Activated gamma-delta T cell (primary cell): ENCODE data around the gene DNAJA1.

Source experiments
- DNase-seq: peaks from one replicate; lab custom pipeline; 2025; lab: John Stamatoyannopoulos, UW

Gene DNAJA1

GRCh38 chr9:33025572-33026342 lies 684 bp downstream of the DNAJA1 start:
- DNase-seq = peak; percentile 68

GRCh38 chr9:33029231-33029786 lies 4.2 kb downstream of the DNAJA1 start:
- DNase-seq = no peak

GRCh38 chr9:33030285-33030684 lies 5.2 kb downstream of the DNAJA1 start:
- DNase-seq = no peak

- no peak for DNase-seq
Measured at GRCh38 chr9:33032292-33032691, 7.2 kb downstream of the DNAJA1 start.

GRCh38 chr9:33032865-33033264 lies 7.8 kb downstream of the DNAJA1 start:
- no peak for DNase-seq

- no peak for DNase-seq
Measured at GRCh38 chr9:33040792-33041431, 15.8 kb downstream of the DNAJA1 start.

GRCh38 chr9:33041432-33042188 lies 16.5 kb downstream of the DNAJA1 start:
- no peak for DNase-seq

- DNase-seq = no peak
Measured at GRCh38 chr9:33042473-33042872, 17.4 kb downstream of the DNAJA1 start.

GRCh38 chr9:33043671-33044070 lies 18.6 kb downstream of the DNAJA1 start:
- DNase-seq = no peak

- peak; percentile 28 for DNase-seq
Measured at GRCh38 chr9:33044162-33044673, 19.1 kb downstream of the DNAJA1 start.

GRCh38 chr9:33044677-33045282 lies 19.7 kb downstream of the DNAJA1 start:
- DNase-seq = no peak

- DNase-seq = no peak
Measured at GRCh38 chr9:33046061-33046460, 21.0 kb downstream of the DNAJA1 start.

GRCh38 chr9:33048054-33048465 lies 23.0 kb downstream of the DNAJA1 start:
- DNase-seq = no peak

- no peak for DNase-seq
Measured at GRCh38 chr9:33049680-33050361, 24.7 kb downstream of the DNAJA1 start.

GRCh38 chr9:33051144-33051543 lies 26.1 kb downstream of the DNAJA1 start:
- DNase-seq = no peak

GRCh38 chr9:33065157-33066076 lies 40.3 kb downstream of the DNAJA1 start:
- DNase-seq = no peak

GRCh38 chr9:33068991-33069390 lies 43.9 kb downstream of the DNAJA1 start:
- DNase-seq = no peak

- peak; percentile 76 for DNase-seq
Measured at GRCh38 chr9:33076046-33077004, 51.3 kb downstream of the DNAJA1 start, which contains the start of gene SMU1. TSS of gene SMU1 (minus strand) at chr9:33076674. CDS start at chr9:33076608, 66 bp downstream.

- DNase-seq = no peak
Measured at GRCh38 chr9:33080534-33080933, 55.5 kb downstream of the DNAJA1 start.
